ENCODE measurements around the gene LIMCH1.
"Not testable (repeated sequence)": the region's sequence is repeated elsewhere in the genome, so short reads cannot be mapped to it uniquely, and the experiment has no call there.

The LIMCH1 gene

DNA sequence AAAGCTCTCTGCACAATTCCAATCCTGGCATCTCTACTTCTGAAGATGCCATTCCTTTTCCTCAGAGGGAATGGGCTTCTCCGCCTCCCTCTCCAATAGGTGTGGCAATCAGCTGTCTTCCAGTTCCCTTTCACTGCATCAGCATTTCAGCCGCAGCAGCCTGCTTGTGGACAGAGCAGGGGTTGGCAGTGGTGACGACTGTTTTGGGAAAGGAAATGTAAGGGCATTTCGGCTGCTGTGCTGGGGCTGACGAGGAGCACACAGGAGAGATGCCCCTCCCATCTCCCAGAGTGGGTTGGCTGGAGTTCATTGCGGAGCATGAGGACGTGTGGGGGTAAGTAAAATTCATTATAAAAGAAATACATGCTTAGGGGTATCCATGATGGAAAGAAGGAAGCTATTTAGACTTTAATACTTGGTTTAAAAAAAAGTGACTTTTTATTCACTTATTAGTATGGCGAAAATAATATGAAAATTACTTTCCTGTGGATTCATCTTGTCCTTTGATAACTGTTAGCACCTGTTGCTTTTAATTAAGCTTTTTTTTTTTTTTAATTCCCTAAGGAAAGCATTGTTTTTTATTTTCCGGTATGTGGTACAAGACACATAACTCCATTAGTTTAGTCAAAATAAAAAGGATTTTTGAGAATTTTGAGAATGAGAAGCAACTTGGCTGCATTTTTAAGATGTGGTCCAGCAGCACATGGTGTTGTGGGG lies at the start of gene LIMCH1:
Gene LIMCH1 (plus strand): TSS at position 141 of the 717 bp plus-strand sequence. CDS start 67,839 bp downstream, outside the sequence.
- DNase-seq (ENCODE audit: low read depth): no peak

DNA sequence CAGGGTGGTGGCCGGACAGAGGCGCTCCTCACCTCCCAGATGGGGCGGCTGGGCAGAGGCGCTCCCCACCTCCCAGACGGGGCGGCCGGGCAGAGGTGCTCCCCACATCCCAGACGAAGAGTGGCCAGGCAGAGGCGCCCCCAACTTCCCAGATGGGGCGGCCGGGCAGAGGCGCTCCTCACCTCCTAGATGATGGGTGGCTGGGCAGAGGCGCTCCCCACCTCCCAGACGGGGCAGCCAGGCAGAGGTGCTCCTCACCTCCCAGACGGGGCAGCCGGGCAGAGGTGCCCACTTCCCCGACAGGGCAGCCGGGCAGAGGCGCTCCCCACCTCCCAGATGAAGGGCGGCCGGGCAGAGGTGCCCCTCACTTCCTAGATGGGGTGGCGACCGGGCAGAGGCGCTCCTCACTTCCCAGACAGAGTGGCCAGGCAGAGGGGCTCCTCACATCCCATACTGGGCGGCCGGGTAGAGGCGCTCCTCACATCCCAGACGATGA lies 46.8 kb upstream of the LIMCH1 start:
- not testable (repeated sequence) for DNase-seq (ENCODE audit: low read depth)

DNA sequence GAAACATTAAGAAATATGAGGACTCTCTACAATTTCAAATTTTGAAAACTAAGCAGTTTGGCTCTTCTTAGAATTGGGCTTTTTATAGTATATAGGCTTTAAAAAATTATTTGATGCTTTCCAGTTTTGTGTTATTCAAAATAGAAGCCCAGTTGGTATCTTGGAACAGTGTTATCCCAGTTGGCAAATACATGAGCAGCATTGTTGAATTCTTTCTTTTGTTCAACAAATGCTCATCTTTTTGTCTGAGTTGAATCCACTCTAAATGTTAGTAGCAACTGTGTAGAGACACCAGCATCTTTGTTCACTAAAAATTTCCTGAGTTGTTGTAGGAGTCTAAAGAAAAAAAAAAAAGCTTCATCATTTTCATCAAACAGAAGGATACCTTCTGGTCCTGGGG lies 41.0 kb upstream of the LIMCH1 start:
- DNase-seq (ENCODE audit: low read depth): no peak

GRCh38 chr4:41498177-41498576 lies 39.8 kb upstream of the LIMCH1 start:
- no peak for DNase-seq (ENCODE audit: low read depth)

DNA sequence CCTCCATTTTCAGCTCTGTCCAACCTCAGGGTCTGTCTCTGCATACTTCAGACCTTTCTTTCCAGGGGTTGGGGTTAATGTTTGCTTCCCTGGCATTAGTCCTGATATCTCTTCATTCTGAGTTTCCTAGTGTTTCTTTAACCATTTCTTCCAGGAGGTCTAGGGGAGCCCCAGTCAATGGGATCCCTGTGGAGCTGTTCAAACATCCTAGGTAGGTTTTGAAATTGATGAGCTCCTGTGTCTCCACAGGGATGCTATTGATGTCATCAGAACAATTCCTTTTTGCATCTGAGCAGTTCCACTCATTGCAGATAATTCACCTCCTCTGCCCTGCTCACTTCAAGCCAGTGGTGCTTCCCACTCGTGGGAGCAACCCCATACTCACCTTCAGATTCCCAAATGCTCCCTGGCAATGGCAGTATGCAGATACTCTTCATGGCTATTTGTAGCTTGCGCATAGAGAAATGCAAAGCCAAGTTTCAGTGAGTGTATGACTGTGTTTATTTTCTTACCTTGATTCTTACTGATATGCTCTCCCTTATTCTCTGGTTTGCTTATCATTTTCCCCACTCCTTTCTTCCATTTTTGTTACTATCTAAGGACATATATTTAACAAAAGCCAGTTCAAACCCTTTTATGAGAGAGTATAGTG lies 33.7 kb upstream of the LIMCH1 start:
- DNase-seq (ENCODE audit: low read depth): no peak

- no peak for DNase-seq (ENCODE audit: low read depth)
Observed at GRCh38 chr4:41505161-41505661, 32.7 kb upstream of the LIMCH1 start.

DNA sequence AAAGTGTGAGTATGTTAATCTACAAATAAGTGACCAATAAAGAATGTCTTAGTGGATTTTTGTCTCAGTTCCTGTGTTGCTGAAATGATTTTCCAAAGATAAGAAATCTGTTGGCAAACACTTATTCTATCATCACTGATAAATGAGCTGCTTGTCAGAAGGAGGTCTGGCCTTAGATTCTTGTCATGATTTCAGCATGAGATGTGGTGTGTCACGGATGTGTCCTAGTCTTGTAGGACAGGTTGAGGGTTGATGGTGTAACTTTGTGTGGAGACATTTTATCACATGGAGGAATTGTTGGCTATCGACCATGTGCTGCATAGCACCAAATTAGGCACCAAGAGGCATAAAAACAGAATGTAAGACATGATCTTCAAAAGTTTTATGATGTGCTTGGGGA lies 31.8 kb upstream of the LIMCH1 start:
- no peak for DNase-seq (ENCODE audit: low read depth)

GRCh38 chr4:41507291-41507947 lies 30.5 kb upstream of the LIMCH1 start:
- DNase-seq (ENCODE audit: low read depth): no peak

DNA sequence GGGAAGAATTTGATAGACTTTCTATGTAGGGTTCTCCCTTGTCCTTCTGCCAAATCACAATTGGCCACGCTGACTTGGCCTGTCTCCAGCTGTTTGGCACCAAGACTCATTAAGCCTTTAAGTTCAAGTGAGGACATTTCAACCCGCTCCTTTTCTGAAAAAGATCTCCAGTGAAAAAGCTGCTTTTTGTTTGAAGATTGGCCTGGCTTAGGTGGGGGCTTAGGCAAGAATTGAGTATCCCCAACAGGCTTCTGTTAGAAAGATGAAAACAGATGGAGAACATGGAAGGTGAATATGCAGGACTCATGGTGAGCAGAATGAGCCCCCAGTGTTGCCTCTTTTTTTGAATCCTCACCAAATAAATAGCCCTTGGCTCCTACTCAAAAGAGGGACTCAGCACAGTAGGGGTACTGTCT lies 28.5 kb upstream of the LIMCH1 start:
- no peak for DNase-seq (ENCODE audit: low read depth)

DNA sequence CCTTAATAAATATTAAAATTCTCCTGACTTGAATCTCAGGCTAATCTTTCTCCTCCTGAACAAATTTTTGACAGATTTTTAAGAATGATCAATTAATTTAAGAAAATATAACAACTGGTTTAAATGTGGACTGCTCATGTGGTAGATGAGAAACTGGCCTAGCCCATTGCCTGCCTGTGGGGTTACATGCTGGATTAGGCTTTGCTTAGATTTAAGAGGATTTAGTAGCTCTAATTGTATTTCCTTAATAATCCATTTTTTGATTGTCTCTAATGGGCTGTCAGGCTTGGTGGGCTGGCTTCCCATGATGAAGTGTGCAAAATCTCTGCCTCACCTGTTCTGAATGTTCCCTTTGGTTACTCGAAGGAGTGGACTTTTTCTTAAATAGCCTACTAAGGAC lies 27.8 kb upstream of the LIMCH1 start:
- DNase-seq (ENCODE audit: low read depth): no peak

GRCh38 chr4:41512136-41512535 lies 25.8 kb upstream of the LIMCH1 start:
- DNase-seq (ENCODE audit: low read depth): no peak

GRCh38 chr4:41512596-41512995 lies 25.4 kb upstream of the LIMCH1 start:
- DNase-seq (ENCODE audit: low read depth): no peak

DNA sequence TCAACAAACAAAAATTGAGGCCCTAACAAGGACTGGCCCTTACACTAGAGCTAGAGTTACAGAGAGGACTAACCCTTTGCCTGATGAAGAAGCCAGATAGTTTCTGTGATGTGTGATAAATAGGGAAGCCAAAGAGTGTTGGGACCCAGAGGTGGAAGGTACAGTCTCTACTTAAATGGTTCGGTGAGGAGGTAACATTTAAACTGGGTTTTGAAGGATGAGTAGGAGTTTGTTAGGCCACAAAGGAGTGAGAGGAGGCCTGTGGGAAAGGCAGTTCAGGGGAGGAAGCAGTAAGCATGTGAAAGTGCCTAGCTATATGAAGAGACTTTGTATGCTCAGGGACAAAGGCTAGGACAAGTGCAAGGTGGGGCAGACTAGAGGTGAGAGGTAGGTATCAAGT lies 23.8 kb upstream of the LIMCH1 start:
- DNase-seq (ENCODE audit: low read depth): no peak

GRCh38 chr4:41514766-41515481 lies 23.0 kb upstream of the LIMCH1 start:
- no peak for DNase-seq (ENCODE audit: low read depth)

DNA sequence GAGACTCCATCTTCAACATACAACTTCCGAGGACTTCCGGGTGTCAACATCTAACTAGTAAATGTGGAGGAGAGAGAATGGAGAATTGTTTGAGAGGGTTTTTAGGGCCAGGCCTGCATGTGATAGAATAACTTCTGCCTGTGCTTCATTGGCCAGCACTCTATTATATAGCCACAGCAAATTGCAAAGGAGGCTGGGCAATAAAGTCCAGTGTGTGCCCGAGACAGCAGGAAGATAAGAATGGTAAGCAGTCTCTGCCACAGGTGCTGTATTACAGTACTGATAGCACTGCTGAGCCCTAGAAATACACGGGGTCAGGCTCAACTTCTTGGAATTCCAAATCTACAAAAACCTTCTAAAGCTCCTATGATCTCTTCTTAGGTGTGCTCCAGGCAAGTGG lies 20.8 kb upstream of the LIMCH1 start:
- DNase-seq (ENCODE audit: low read depth): no peak

DNA sequence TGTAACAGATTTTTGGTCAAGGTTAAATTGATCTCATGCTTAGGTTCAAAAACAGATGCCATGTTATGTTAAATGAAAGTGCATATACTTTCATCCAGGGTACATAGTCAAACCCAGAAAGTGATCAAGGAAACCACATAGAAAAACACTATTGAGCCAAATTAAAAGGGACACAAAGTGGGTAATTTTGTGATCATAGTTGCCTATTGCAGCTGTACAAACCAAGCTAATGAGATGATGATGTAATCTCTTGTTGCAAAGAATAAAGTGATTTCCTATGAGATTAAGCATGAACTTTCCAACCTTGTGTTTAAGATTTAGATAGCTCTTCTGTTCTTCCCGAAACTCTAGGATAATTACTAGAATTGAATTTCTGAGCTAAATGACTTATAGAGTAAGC lies 20.2 kb upstream of the LIMCH1 start:
- no peak for DNase-seq (ENCODE audit: low read depth)

GRCh38 chr4:41524425-41524824 lies 13.5 kb upstream of the LIMCH1 start:
- no peak for DNase-seq (ENCODE audit: low read depth)

GRCh38 chr4:41525129-41525528 lies 12.8 kb upstream of the LIMCH1 start:
- DNase-seq (ENCODE audit: low read depth): peak; percentile 21

DNA sequence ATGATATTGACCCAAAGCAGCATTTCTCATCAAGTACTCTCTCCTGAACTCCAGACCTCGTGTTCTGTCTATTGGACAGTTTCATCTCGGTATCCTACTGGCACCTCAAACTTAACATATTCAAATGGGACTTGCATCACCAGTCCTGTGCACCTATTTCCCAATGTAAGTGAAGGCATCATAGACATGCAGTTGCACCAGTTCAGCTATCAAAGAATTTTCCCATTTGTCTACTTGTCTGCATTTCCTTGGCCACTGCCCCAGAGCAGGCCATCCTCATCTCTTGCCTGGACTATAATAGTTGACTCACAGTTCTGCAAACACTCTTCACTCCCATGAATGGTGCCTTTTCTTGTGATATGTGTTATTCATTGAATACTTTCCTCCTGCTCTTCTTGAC lies 11.3 kb upstream of the LIMCH1 start:
- no peak for DNase-seq (ENCODE audit: low read depth)

DNA sequence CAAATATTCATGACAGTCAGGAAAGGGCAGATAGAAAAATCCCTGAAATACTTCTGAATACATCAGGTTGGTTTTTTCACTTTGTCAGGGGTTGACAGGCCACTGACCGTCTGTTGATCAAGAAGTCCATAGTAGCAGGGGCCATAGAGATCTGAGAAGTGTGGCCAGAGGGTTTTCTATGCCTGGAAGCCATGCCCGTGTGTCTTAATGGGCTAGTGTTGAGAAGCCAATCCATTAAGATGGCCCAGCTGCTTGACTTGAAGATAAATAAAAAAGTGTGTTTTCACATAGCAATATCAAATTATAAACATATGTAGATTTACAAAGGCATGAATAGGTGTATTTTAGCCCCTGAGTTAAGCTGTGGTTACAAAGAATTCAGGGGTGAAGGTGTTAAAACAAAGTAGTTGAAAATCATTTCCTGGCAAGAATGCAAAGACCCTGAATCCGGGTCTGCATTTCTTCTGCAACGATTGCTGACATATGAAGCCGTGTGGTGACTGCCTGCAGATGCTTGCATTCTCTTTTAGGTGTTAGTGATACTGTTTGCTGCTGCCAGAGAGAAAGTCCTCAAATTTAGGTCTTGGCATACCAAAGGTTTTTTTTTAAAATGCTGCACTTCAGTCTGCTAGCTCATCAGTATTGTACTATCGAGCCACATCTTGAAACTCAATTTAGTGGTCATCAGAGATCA lies 9.3 kb upstream of the LIMCH1 start:
- DNase-seq (ENCODE audit: low read depth): no peak

DNA sequence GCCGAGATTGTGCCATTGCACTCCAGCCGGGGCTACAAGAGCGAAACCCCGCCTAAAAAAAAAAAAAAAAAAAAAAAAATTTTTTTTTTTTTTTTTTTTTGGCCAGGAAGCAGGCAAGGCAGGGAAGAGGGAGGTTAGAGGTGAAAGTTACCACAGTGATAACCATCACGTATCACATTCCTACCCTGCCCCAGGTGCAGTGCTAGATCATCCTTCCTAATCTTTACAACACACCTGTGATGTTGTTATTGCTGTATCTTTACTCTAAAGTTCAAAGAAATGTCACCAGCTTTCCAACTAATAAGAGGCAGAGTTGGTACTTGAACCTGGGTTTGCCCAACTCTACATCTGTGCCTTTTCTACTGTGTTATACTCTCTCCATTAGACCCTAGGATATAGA lies 7.2 kb upstream of the LIMCH1 start:
- DNase-seq (ENCODE audit: low read depth): no peak

- DNase-seq (ENCODE audit: low read depth): no peak
Observed at GRCh38 chr4:41532336-41532735, 5.6 kb upstream of the LIMCH1 start.
